Small intestine (tissue), 7 donors: Measurements from ENCODE around the gene FGGY. TPM values are rescaled to one million over a fixed set of nuclear protein-coding genes. Genes with fewer than 3 reads are reported as not detected.

Experiments
- DNase-seq, 2 donors: peaks; one replicate each; pipeline versions ENCODE4 v3.0.0 to v3.0.0-alpha.2; 2013
- FAIRE-seq: peaks from 2 replicates; lab custom pipeline; 2012; peaks lifted over from hg19 to GRCh38; lab: Jason Lieb, UNC
- H3K27ac ChIP-seq, 3 donors: one replicate each; pipeline ENCODE4 v1.5.1; 2013; ENCODE audit warnings: low read length in 2 of 3, mild to moderate bottlenecking in 2 of 3, control low read depth in 1 of 3, inconsistent platforms in 1 of 3, low read depth in 1 of 3, moderate library complexity in 1 of 3
- H3K27me3 ChIP-seq, 3 donors: one replicate each; pipeline ENCODE4 v1.6.1; 2013; ENCODE audit warnings: low read length in 3 of 3, inconsistent platforms in 1 of 3; ENCODE audit not compliant: control insufficient read depth in 3 of 3, insufficient read depth in 3 of 3
- H3K36me3 ChIP-seq, 3 donors: one replicate each; pipeline ENCODE4 v1.6.1; 2013; ENCODE audit warnings: low read length in 3 of 3, inconsistent platforms in 1 of 3, low read depth in 1 of 3, mild to moderate bottlenecking in 1 of 3, moderate library complexity in 1 of 3; ENCODE audit not compliant: control insufficient read depth in 3 of 3, insufficient read depth in 2 of 3
- H3K4me1 ChIP-seq, 3 donors: one replicate each; pipeline ENCODE4 v1.6.1; 2013; ENCODE audit warnings: low read length in 2 of 3, inconsistent platforms in 1 of 3, low read depth in 1 of 3, mild to moderate bottlenecking in 1 of 3, moderate library complexity in 1 of 3; ENCODE audit not compliant: control insufficient read depth in 3 of 3, insufficient read depth in 2 of 3
- H3K4me3 ChIP-seq, 3 donors: one replicate each; pipeline ENCODE4 v1.5.1; 2013; ENCODE audit warnings: low read length in 3 of 3, control low read depth in 1 of 3, inconsistent platforms in 1 of 3, low read depth in 1 of 3, mild to moderate bottlenecking in 1 of 3, moderate library complexity in 1 of 3
- H3K9me3 ChIP-seq, 2 donors: one replicate each; pipeline ENCODE4 v1.6.1; 2013; ENCODE audit warnings: low read depth in 1 of 2, low read length in 1 of 2; ENCODE audit not compliant: control insufficient read depth in 2 of 2, insufficient read depth in 1 of 2
- WGBS, 3 donors: extraction: QIAGEN DNeasy Blood & Tissue Kit; methylation state at CpG; one replicate each; pipeline ENCODE4 v1.1.7; 2013; 5-methylcytosine and 5-hydroxymethylcytosine counted together
- polyA plus RNA-seq, 4 donors: library from polyadenylated mRNA; stranded (reverse) in 3 of 4; unstranded in 1 of 4; fragments of 200-250 nt in 3 of 4; fragments of 120-200 nt in 1 of 4; gene quantifications; one replicate each; pipeline versions ENCODE4 v1.2.1 to v1.2.3, GENCODE V29; 2013
- donor health status: healthy with polysubstance abuse.
- donor health status: control.
- donor health status: control.
- donor health status: Bipolar disorder and iron deficiency.
- donor health status: healthy.

Gene FGGY
- polyA plus RNA-seq, 4 donors = 12.3 to 28.0 (median 15.0) TPM

DNA sequence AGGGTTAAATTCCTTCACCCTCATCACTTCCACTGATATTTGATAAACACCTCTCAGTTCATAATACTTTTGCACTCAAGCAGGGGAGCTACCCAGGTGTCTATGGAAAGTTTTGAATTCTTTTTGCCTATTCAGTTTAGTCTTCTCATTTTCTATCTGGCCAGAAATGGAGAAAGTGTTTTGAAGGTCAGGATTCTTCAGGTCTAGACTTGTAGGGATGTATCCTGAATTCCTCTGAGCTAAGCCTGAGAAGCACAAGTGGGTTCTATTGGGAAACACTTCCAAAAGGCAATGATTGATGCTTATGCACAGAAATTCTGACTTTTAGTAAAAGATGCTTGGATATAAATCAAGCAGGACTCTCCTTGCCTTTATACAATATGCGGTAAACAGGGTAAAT, 300.1 kb downstream of the FGGY start:
- no peaks in the 10 kb centered on the region for H3K36me3 ChIP-seq
- H3K9me3 ChIP-seq = no peaks in the 10 kb centered on the region
- WGBS, 3 donors = 89 to 97% (median 92%) methylated on average over 1 of the region's 1 CpG
- no peak overlapping the region for H3K4me3 ChIP-seq
- H3K4me1 ChIP-seq = peaks cover 8 to 41% (median 10%) of the 10 kb centered on the region in 3 donors
- no peak for DNase-seq
- no peak for FAIRE-seq
- H3K27me3 ChIP-seq = no peaks in the 10 kb centered on the region
- H3K27ac ChIP-seq = peak overlapping the region in 1 of 3 donors; percentile 53

DNA sequence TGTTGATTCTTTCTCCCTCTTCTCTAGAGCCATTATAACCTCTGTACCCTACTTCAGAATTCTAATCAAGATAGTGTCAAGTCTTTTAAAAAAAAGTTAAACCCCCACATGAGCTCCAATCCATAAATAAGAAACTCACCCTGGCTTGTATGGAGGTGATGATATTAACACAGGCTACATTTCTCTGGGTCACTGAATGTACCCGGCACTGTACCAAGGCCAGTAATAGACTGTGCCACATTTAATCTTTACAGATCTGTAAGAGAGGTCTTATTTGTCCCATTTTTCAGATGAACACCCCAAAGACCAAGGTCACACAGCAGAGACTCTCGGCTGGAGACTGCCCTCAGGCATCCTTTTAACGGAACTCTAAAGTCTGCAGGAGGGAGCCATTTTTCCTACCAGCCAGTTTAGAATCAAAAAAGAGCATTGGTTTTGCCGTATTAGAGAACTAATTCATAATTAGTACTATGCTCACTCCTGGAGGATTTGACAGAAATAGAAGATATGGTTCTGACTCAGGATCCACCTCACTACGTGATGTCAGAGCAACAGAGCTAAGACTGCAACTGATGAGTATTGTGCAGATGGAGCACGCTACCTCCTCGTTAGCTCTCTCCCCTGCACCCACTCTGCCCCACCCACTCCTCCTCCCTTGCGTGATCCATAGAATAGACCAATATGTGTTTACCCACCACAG, 300.7 kb downstream of the FGGY start:
- H3K27me3 ChIP-seq = no peaks in the 10 kb centered on the region
- WGBS, 3 donors = 90 to 94% (median 93%) methylated on average over 8 of the region's 8 CpGs
- H3K9me3 ChIP-seq = no peaks in the 10 kb centered on the region
- peaks cover 8 to 41% (median 10%) of the 10 kb centered on the region in 3 donors for H3K4me1 ChIP-seq
- no peak overlapping the region for H3K4me3 ChIP-seq
- no peak overlapping the region for H3K27ac ChIP-seq
- no peaks in the 10 kb centered on the region for H3K36me3 ChIP-seq
- no peak for DNase-seq
- no peak for FAIRE-seq

DNA sequence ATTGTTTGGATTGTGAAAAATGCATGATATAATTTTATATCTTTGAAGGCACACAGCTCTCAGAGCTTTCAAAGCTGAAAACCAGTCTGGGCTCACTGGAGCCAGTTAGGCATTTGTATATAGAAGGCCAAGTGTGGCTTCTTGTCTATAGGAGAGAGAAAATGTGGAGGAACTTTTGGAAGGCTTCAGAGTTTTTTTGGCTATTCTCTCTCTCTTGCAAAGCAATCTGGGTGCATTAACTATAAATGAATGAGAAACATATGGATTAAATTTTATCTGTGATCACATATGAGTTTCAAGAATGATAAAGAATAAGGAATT, 301.2 kb downstream of the FGGY start:
- no peak for DNase-seq
- no peaks in the 10 kb centered on the region for H3K9me3 ChIP-seq
- no peak for FAIRE-seq
- no peak overlapping the region for H3K27ac ChIP-seq
- peaks cover 8 to 39% (median 10%) of the 10 kb centered on the region in 3 donors for H3K4me1 ChIP-seq
- H3K4me3 ChIP-seq = no peak overlapping the region
- no peaks in the 10 kb centered on the region for H3K27me3 ChIP-seq
- H3K36me3 ChIP-seq = no peaks in the 10 kb centered on the region

DNA sequence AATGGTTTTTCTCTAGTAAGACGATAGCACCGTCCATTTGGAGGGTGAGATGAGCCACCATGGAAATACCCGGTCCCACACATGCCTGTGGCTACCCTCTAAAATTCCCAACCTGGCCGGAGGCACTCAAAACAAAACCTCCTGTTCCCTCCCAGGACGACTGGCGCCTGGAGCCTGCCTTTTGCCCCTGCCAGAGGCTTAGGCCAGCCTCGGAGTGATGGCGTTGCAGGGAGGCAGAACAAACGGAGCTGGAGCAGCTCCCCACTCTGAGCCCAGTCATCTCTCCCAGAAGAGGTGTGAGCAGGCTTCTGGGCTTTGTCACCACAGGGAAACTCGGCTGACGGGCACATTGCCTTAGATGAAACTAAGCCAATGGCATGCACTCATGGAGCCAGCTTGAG, 304.1 kb downstream of the FGGY start:
- peaks cover 0 to 10% (median 4%) of the 10 kb centered on the region in 3 donors for H3K4me1 ChIP-seq
- DNase-seq (no peak), FAIRE-seq (no peak)
- 91 to 92% (median 91%) methylated on average over 11 of the region's 11 CpGs for WGBS, 3 donors
- no peaks in the 10 kb centered on the region for H3K36me3 ChIP-seq
- H3K27me3 ChIP-seq = no peaks in the 10 kb centered on the region
- H3K4me3 ChIP-seq = no peak overlapping the region
- H3K27ac ChIP-seq = no peak overlapping the region
- H3K9me3 ChIP-seq = no peaks in the 10 kb centered on the region

DNA sequence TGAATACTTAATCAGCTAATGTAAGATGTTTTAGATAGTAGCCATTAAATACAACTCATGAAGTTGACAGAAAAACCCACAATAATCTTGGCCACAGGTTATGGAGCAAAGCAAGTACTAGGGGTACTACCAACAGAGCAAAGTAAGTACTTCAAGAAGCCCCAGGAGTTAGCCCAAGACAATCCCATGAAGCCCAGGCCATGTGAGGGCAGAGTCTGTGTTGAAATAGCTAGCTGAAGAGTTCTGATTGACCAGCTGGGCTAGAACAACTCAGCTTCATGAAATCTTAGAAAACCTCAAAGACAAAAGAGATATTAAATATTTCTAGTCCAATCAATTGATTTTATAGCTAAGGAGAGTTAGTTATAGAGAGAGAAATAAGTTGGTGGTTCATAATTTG, 304.9 kb downstream of the FGGY start:
- DNase-seq (no peak), FAIRE-seq (no peak)
- H3K4me3 ChIP-seq = no peak overlapping the region
- no peaks in the 10 kb centered on the region for H3K27me3 ChIP-seq
- H3K27ac ChIP-seq = no peak overlapping the region
- H3K36me3 ChIP-seq = no peaks in the 10 kb centered on the region
- peaks cover 0 to 4% (median 3%) of the 10 kb centered on the region in 3 donors for H3K4me1 ChIP-seq
- no peaks in the 10 kb centered on the region for H3K9me3 ChIP-seq

DNA sequence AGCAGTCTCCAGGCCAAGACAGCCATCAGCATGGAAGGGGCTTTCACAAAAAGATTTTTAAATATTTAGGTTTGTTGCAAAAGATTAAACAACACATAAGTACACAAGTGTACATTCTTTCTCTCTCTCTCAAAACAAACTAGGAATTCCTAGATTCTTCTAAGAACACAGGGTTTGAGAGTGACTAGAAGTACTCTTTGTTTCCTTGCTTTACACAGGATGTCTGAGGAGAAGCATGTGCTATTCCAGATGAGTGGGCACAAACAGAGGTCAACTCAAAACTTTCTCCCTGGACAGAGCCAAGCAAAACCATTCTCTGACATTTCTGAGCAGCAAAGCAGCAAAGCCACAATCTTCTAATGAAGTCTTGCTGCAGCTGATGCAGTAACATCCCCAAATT, 307.3 kb downstream of the FGGY start:
- Histone ChIP-seq H3K36me3 (peaks cover 0 to 7% (median 2%) of the 10 kb centered on the region in 3 donors), H3K9me3 (no peaks in the 10 kb centered on the region), H3K27me3 (no peaks in the 10 kb centered on the region), H3K4me3 (no peak overlapping the region), H3K4me1 (peaks cover 0 to 4% (median 0%) of the 10 kb centered on the region in 3 donors), H3K27ac (no peak overlapping the region)
- DNase-seq (no peak), FAIRE-seq (no peak)

DNA sequence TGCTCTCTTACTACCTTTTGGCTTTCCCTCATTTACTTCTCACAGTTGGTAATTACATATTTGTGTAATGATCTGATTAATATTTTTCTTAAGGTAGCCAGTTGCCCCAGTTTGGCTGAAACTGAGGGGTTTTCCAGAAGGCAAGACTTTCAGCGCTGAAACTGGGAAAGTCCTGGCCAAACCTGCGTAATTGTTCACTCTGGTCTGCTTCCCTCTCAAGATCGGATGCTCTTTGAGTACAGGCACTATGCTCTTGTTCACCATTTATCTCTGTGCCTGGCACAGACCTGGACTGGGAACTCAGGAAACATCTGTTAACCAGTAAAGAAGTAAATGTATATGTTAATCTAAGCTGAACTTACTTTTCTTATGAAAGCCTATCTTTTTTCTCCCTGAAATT, 308.3 kb downstream of the FGGY start:
- H3K27ac ChIP-seq = no peak overlapping the region
- no peak overlapping the region for H3K4me3 ChIP-seq
- FAIRE-seq (no peak), DNase-seq (no peak)
- H3K27me3 ChIP-seq = no peaks in the 10 kb centered on the region
- WGBS, 3 donors = 75 to 96% (median 81%) methylated on average over 3 of the region's 3 CpGs
- peaks cover 0 to 4% (median 0%) of the 10 kb centered on the region in 3 donors for H3K4me1 ChIP-seq
- H3K9me3 ChIP-seq = peaks cover 0 to 2% of the 10 kb centered on the region in 2 donors
- peaks cover 0 to 7% (median 2%) of the 10 kb centered on the region in 3 donors for H3K36me3 ChIP-seq

DNA sequence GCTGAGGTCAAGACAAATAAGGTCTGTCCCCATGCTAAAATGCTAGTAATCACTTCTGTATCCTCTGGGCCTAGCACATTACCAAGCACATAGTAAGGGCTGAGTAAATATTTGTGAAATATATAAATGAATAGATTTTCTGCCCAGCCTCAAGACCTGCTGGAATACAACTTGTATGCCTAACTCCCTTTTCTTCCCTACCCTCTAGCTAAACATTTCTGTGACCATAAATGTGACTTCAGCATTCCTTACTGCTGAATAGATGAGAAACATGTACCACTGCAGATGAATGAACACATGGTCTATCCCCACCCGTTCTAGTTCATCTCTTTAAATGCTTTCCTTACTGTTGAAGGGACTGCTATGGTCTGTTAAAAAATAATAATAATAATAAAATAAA, 308.9 kb downstream of the FGGY start:
- H3K36me3 ChIP-seq = peaks cover 0 to 11% (median 2%) of the 10 kb centered on the region in 3 donors
- peaks cover 0 to 8% of the 10 kb centered on the region in 2 donors for H3K9me3 ChIP-seq
- no peak overlapping the region for H3K4me3 ChIP-seq
- FAIRE-seq = no peak
- H3K27ac ChIP-seq = no peak overlapping the region
- WGBS, 3 donors = 0 to 44% (median 26%) methylated on average over 1 of the region's 1 CpG
- no peaks in the 10 kb centered on the region for H3K27me3 ChIP-seq
- DNase-seq = no peak
- H3K4me1 ChIP-seq = peaks cover 0 to 4% (median 0%) of the 10 kb centered on the region in 3 donors

DNA sequence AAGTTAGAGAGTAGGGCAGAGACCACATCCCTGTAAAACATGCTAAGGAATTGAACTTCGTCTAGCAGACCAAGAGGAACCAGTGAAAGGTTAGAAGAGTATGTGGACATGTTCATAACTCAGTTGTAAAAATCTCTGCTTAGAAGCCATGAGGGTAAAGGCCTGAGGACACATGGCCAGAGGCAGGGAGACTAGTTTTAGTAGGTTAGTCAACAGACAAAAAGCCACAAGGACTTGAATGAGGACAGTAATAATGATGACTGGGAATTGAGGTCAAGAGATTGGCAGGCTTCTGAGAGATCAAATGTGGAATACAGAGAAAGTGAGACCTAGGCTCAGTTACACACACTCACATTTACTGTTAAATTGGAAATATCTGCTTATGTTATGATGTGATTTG, 312.4 kb downstream of the FGGY start:
- DNase-seq (no peak), FAIRE-seq (no peak)
- Histone ChIP-seq H3K36me3 (peaks cover 0 to 18% (median 2%) of the 10 kb centered on the region in 3 donors), H3K4me1 (peaks cover 0 to 4% (median 0%) of the 10 kb centered on the region in 3 donors), H3K27ac (no peak overlapping the region), H3K27me3 (no peaks in the 10 kb centered on the region), H3K9me3 (peaks cover 0 to 13% of the 10 kb centered on the region in 2 donors), H3K4me3 (no peak overlapping the region)
- 87 to 96% (median 89%) methylated on average over 1 of the region's 1 CpG for WGBS, 3 donors
